Gastroesophageal sphincter (tissue), 2 donors: ENCODE measurements around the gene LDLRAD2.

ENCODE experiments used
- EP300 ChIP-seq: sonication (generic); formaldehyde crosslinking; IDR thresholded peaks from one replicate; pipeline ENCODE4 v1.6.1; 2017; ENCODE audit warnings: antibody characterized with exemption, mild to moderate bottlenecking
- POLR2AphosphoS5 ChIP-seq: sonication (generic); formaldehyde crosslinking; IDR thresholded peaks from one replicate; pipeline ENCODE4 v1.6.1; 2017; ENCODE audit warnings: antibody characterized with exemption

DNA sequence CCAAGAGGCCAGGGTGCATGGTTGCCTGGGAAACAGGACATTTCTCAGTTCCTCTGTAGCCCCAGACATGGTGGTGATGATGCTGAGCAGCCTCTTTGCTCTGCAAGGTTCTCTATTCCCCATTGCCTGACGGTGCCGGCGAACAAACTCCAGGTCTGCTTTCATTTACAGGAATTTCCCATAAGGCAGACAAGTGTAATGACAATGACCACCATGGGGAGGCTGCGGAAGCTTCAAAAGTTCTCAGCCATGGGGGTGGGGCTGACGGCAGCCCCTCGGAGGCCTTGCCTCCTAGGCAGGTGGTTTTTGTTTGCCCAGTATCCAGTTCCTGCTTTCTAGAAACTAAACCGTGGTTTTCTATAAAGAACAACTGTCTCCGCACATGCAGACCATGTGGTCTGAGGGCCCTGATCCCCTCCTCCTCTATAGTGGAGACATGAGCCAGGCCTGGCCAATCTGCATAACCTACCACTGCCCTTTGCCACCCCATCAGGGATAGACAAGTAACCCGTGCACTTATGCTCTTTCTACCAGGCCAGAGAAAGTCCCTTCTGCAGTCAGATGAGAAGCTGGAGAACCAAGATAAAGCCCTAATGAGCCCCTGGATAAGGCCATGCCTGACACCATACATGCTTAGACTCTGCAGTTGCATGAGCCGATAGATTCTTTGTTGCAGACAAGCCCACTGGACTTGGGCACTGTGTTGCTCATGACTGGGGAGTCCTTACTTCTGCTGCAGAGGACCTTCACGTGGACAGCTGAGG lies 54.1 kb downstream of the LDLRAD2 start:
- TF ChIP-seq EP300 (no peak), POLR2AphosphoS5 (no peak)
